Thyroid gland (tissue), 4 donors: ENCODE data around the gene KIF5C.

Experiments
- POLR2A ChIP-seq, 2 donors: fragments of 450-650 bp; IDR thresholded peaks; one replicate each; pipeline ENCODE4 v1.6.1; 2017; ENCODE audit warnings: antibody characterized with exemption in 2 of 2, mild to moderate bottlenecking in 2 of 2, moderate library complexity in 1 of 2
- TF ChIP-seq, protein P1 (sequence below), 6 experiments: fragments of 200-600 bp in 3 of 6; fragments of 450-650 bp in 3 of 6; sonication (generic) in 3 of 6; IDR thresholded peaks; one replicate each; pipeline ENCODE4 v1.5.1; 2016 to 2019; ENCODE audit warnings: antibody characterized with exemption in 6 of 6, mild to moderate bottlenecking in 2 of 6, inconsistent platforms in 1 of 6, moderate library complexity in 1 of 6

DNA sequence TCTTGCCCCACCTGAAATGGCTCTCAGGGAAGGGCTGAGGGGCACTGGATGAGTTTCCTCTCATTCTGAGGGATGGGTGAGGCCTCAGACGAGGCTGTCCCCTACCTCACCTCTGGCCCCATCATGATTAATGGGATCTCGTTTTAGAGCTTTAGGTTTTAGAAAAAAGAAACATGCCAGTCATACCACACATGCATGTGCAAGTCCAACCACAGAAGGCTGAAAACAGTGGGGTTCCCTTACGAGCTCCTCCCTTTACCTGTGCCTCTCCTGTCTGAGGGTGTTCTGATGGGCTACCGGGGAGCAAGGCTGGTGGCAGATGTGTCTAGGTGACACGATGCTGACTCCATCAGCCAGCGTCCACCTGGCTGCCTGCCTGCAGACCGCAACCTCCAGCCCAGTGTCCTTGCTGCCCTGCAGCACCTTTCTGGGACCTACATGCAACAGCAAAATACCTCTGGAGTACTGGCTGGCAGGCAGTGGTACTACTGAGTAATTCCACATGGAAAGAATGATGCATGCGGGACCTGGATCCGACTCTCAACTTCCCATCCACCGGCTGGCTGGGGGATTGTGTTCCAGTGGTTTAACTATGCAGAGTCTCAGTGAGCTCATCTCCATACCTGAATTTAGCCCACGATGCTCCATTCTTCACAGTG, 154.4 kb downstream of the KIF5C start:
- TF ChIP-seq, protein P1, sequence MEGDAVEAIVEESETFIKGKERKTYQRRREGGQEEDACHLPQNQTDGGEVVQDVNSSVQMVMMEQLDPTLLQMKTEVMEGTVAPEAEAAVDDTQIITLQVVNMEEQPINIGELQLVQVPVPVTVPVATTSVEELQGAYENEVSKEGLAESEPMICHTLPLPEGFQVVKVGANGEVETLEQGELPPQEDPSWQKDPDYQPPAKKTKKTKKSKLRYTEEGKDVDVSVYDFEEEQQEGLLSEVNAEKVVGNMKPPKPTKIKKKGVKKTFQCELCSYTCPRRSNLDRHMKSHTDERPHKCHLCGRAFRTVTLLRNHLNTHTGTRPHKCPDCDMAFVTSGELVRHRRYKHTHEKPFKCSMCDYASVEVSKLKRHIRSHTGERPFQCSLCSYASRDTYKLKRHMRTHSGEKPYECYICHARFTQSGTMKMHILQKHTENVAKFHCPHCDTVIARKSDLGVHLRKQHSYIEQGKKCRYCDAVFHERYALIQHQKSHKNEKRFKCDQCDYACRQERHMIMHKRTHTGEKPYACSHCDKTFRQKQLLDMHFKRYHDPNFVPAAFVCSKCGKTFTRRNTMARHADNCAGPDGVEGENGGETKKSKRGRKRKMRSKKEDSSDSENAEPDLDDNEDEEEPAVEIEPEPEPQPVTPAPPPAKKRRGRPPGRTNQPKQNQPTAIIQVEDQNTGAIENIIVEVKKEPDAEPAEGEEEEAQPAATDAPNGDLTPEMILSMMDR (IDR thresholded peaks at IDR 0.05): no peak
- TF ChIP-seq POLR2A (IDR thresholded peaks at IDR 0.05): no peak
